HUES6 (cell line): Measurements from ENCODE around the gene FAM131C.

Experiments
- H3K27ac ChIP-seq: 2 replicates; pipeline ENCODE4 v1.7.0; 2013; ENCODE audit warnings: low read depth, mild to moderate bottlenecking, low read length, inconsistent platforms
- H3K27me3 ChIP-seq: 2 replicates; pipeline ENCODE4 v1.6.1; 2013; ENCODE audit warnings: low read length; ENCODE audit not compliant: control insufficient read depth, insufficient read depth
- H3K36me3 ChIP-seq: 2 replicates; pipeline ENCODE4 v1.6.1; 2013; ENCODE audit warnings: low read length; ENCODE audit not compliant: control insufficient read depth, insufficient read depth
- H3K4me1 ChIP-seq: 2 replicates; pipeline ENCODE4 v1.6.1; 2013; ENCODE audit warnings: low read length; ENCODE audit not compliant: control insufficient read depth, insufficient read depth
- H3K4me3 ChIP-seq: 2 replicates; pipeline ENCODE4 v1.5.1; 2013; ENCODE audit warnings: low read depth, low read length
- H3K9ac ChIP-seq: one replicate; pipeline ENCODE4 v1.6.1; 2013; ENCODE audit warnings: mild to moderate bottlenecking, low read length
- H3K9me3 ChIP-seq: 2 replicates; pipeline ENCODE4 v1.6.1; 2013; ENCODE audit warnings: low read depth, low read length; ENCODE audit not compliant: control insufficient read depth, insufficient read depth

FAM131C gene

GRCh38 chr1:16011936-16012589, 61.4 kb downstream of the FAM131C start:
- H3K4me3 ChIP-seq = peak overlapping the region; percentile 36
- H3K9ac ChIP-seq = peak overlapping the region; percentile 18

GRCh38 chr1:16010837-16011236, 62.6 kb downstream of the FAM131C start:
- Histone ChIP-seq H3K36me3 (no peaks in the 10 kb centered on the region), H3K9me3 (no peaks in the 10 kb centered on the region), H3K9ac (no peak overlapping the region), H3K4me3 (no peak overlapping the region), H3K4me1 (peaks cover 32% of the 10 kb centered on the region), H3K27me3 (no peaks in the 10 kb centered on the region), H3K27ac (no peak overlapping the region)

More at GRCh38 chr1:16011936-16012589, 61.4 kb downstream of the FAM131C start:
- peaks cover 43% of the 10 kb centered on the region for H3K4me1 ChIP-seq
- peak overlapping the region; percentile 92; the same call in 1 of the 2 replicates for H3K27ac ChIP-seq
- H3K27me3 ChIP-seq = no peaks in the 10 kb centered on the region
- H3K36me3 ChIP-seq = no peaks in the 10 kb centered on the region
- H3K9me3 ChIP-seq = no peaks in the 10 kb centered on the region

- no peaks in the 10 kb centered on the region for H3K27me3 ChIP-seq
- no peak overlapping the region for H3K9ac ChIP-seq
- H3K27ac ChIP-seq = no peak overlapping the region
- peaks cover 21% of the 10 kb centered on the region for H3K4me1 ChIP-seq
- no peaks in the 10 kb centered on the region for H3K36me3 ChIP-seq
- H3K9me3 ChIP-seq = no peaks in the 10 kb centered on the region
- H3K4me3 ChIP-seq = no peak overlapping the region
Observed at GRCh38 chr1:16009678-16010077, 63.8 kb downstream of the FAM131C start.

- Histone ChIP-seq H3K36me3 (no peaks in the 10 kb centered on the region), H3K9ac (no peak overlapping the region), H3K27me3 (no peaks in the 10 kb centered on the region)
Observed at GRCh38 chr1:16009030-16009460, 64.4 kb downstream of the FAM131C start.

More at GRCh38 chr1:16009030-16009460, 64.4 kb downstream of the FAM131C start:
- no peak overlapping the region for H3K27ac ChIP-seq
- no peak overlapping the region for H3K4me3 ChIP-seq
- H3K9me3 ChIP-seq = no peaks in the 10 kb centered on the region
- peaks cover 17% of the 10 kb centered on the region for H3K4me1 ChIP-seq
